ENCODE results near the gene SETD6.

Gene SETD6

GRCh38 chr16:58519707-58520106 lies 4.4 kb downstream of the SETD6 start:
- no peak overlapping the region for H3K4me3 ChIP-seq (ENCODE audit: control insufficient read depth, low read depth, low read length)
- no peak for DNase-seq (ENCODE audit: low read depth)
- no peak for TF ChIP-seq CTCF (IDR thresholded peaks at IDR 0.05; ENCODE audit: control insufficient read depth, insufficient read depth, low read depth, low read length, missing control alignments)

GRCh38 chr16:58530179-58530578 lies 14.9 kb downstream of the SETD6 start:
- no peak for TF ChIP-seq CTCF (IDR thresholded peaks at IDR 0.05; ENCODE audit: control insufficient read depth, insufficient read depth, low read depth, low read length, missing control alignments)
- H3K4me3 ChIP-seq (ENCODE audit: control insufficient read depth, low read depth, low read length): no peak overlapping the region
- DNase-seq (ENCODE audit: low read depth): no peak

- no peak for TF ChIP-seq CTCF (IDR thresholded peaks at IDR 0.05; ENCODE audit: control insufficient read depth, insufficient read depth, low read depth, low read length, missing control alignments)
- H3K4me3 ChIP-seq (ENCODE audit: control insufficient read depth, low read depth, low read length): no peak overlapping the region
- no peak for DNase-seq (ENCODE audit: low read depth)
These were observed 17.1 kb downstream of the SETD6 start for GRCh38 chr16:58532414-58532813.

GRCh38 chr16:58533751-58534470 lies 18.6 kb downstream of the SETD6 start:
- no peak for DNase-seq (ENCODE audit: low read depth)
- H3K4me3 ChIP-seq (ENCODE audit: control insufficient read depth, low read depth, low read length): no peak overlapping the region
- TF ChIP-seq CTCF (IDR thresholded peaks at IDR 0.05; ENCODE audit: control insufficient read depth, insufficient read depth, low read depth, low read length, missing control alignments): no peak

GRCh38 chr16:58535100-58535499 lies 19.8 kb downstream of the SETD6 start:
- TF ChIP-seq CTCF (IDR thresholded peaks at IDR 0.05; ENCODE audit: control insufficient read depth, insufficient read depth, low read depth, low read length, missing control alignments): no peak
- no peak for DNase-seq (ENCODE audit: low read depth)
- no peak overlapping the region for H3K4me3 ChIP-seq (ENCODE audit: control insufficient read depth, low read depth, low read length)

- H3K4me3 ChIP-seq (ENCODE audit: control insufficient read depth, low read depth, low read length): no peak overlapping the region
- no peak for DNase-seq (ENCODE audit: low read depth)
- no peak for TF ChIP-seq CTCF (IDR thresholded peaks at IDR 0.05; ENCODE audit: control insufficient read depth, insufficient read depth, low read depth, low read length, missing control alignments)
These were observed 21.0 kb downstream of the SETD6 start for GRCh38 chr16:58536278-58536677.
